ENCODE data around the gene MYB. TPM values are rescaled to one million over a fixed set of nuclear protein-coding genes. Genes with fewer than 3 reads are reported as not detected.

Gene MYB
- total RNA-seq, 1 donor from 2014 or later: 1.3 TPM

DNA sequence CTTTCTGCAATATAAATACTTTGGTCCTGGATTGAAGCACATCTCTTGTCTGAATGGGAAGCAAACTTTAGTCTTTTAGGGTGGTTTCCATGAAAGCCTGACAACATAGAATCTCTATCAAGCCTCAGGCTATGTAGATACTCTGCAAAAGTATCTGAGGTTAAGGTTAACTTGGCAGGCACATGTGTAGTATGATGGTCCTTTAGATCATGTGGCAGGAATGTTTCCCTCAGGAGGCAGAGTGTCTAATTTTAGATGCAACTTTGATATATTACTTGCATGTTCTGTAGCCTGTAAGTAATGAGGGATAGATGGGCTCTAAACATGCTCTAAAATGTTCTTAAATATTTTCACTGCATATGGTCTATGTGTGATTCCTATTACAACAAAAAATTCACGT, 8.2 kb downstream of the MYB start:
- DNase-seq: no peak

GRCh38 chr6:135191508-135192255, 10.6 kb downstream of the MYB start:
- no peak for DNase-seq

- DNase-seq: no peak
Measured at GRCh38 chr6:135192256-135193174, 11.4 kb downstream of the MYB start.

DNA sequence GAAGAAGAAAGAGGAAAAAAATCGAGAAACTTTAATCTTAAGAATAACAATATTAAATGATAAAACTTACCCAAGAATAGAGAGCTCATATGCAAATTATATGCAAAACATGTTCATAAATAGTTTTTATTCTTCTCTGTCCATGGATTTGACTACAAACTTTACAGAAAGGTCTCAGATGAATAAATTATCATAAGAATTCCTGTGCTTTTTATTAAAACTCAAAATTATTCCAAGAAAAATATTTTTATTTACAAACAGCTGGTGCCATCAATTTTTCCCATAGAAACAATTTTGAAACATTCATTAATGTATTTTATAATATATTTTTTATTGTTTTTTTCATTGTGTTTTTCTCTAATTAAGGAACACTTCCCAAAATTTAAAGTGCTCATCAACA, 12.1 kb downstream of the MYB start:
- no peak for DNase-seq

- no peak for DNase-seq
Measured at GRCh38 chr6:135195041-135195440, 13.9 kb downstream of the MYB start.

DNA sequence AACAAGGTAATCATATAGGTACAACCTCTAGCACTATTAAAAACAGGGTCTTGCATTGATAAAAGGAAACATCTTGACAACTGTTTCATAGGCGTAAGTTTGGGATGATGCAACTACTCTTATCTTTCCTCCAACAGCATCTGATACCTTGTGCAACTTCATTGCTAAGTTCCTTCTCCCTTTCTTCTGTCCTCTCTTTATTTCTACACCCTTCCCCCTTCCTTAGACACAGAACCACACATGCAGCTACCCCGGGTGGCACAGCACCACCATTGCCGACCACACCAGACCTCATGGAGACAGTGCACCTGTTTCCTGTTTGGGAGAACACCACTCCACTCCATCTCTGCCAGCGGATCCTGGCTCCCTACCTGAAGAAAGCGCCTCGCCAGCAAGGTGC, 14.4 kb downstream of the MYB start:
- DNase-seq: no peak

- DNase-seq: no peak
Measured at GRCh38 chr6:135196739-135197510, 15.8 kb downstream of the MYB start.

DNA sequence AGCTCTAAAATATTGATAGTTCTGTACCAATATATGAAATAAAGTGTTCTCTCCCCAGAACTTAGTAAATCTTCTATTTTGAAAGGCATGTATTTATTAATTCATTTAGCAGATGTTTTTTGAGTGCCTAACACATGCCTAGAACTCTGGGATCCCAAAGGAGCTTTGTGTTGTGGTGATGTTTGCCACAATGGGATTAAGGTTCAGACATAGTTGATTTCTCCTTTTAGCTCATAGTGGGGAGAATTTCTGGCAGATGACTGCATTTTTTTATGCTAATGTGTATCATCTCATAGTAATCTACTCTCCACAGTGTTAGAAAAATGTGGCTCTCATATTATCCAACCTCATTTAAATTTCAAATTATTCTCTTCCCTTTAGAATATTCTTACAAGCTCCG, 21.7 kb downstream of the MYB start:
- DNase-seq: no peak

DNA sequence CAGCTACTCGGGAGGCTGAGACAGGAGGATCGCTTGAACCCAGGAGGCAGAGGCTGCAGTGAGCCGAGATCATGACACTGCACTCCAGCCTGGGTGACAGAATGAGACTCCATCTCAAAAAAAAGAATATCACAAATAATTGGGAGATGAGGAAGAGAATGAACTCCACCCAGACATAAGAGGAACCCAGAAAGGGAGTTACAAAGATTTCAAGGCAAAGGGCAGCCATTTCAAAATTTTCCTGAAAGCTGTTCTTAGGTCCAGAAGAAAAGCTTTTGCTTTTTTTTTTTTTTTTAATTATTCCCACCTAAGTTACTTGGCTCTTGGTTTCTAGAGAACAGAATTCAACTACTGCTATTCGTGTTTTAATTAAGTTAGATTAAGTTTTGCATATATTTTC, 23.8 kb downstream of the MYB start:
- DNase-seq: no peak

DNA sequence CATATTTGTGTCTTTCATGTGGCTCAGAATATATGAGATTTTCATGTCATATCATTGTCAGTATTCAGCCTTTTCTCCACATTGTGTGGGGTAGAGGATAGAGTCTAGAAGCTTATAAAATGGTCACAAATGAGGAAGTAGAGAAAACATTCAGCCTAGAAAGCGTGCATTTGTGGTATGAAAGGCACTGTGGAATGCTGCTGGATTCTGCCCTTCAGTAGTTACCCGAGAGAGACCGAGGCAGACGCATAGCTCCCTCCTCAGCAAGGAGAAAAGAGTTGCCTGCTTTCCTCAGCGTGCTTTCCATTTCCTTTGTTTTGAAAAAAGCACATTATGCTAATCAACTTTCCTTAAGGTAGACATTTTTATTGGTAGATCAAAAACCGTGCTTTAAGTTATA, 28.7 kb downstream of the MYB start:
- DNase-seq: no peak

DNA sequence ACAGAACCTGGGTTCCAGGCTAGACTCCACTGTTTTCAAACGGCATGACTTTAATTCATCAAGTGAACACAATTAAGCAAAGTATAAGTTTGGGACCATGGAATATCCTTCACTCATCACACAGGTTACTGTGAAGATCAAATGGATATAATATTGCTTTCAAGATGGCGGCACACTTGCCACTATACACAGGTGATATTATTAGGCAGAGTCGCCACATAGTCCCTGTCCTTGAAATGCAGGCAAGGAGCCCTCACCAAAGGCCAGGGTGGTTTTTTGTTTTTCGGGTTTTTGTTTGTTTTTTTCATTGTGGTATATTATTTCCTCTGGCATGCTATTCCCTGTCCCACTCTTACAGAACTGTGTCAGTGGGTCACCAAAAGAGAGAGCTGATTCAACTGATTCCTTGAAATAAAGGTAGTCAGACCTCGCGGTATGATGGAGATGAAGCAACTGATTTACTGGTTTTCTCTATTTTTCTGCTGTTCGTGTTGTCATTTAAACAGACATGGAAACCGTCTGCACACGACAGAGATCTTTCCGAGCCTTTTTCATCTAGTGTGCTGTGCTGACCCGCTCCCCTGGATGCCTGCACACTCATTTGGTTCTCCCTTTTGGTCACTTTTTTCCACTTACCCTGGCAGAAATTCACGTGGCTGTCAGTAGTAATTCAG, 29.7 kb downstream of the MYB start:
- no peak for DNase-seq

DNA sequence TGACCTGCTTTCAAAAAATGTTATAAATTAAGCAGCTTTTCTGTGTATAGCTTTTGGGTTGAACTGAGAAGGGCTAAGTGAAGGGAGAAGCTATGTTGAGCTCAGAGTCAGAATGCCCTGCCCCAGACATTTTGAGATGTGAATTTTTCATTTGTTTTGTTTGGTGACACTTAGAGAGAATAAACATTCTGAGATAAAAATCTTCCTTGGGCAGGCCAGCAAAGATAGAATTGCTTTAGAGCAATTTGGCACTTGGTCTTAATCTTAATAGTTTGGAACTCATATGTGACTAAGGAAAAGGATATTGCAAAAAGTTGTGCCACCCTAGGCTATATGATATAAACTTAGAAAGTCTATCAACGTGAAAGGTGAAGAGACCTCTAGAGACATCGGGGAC, 30.2 kb downstream of the MYB start:
- DNase-seq: no peak

GRCh38 chr6:135212020-135212806, 31.1 kb downstream of the MYB start:
- DNase-seq: peak; percentile 13

DNA sequence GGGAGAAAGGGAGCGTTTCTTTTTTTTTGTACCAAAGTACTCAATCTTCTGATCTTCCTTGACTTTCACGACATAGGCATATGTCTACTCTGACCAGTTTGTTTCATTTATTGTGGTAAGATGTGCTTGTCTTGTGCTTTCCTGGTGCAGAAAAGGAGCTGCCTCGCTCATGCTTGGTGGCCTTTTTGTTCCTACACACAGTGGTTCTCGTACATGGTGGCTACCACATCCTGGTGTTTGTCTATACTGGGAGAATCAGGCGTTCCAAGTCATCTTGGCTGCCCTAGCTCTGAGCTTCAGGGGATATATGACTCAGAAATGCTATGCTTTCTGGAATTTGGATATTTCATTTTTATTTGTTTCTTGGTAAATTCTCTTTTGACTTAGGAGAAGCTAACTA, 31.8 kb downstream of the MYB start:
- no peak for DNase-seq

- DNase-seq: no peak
Measured at GRCh38 chr6:135213616-135214015, 32.5 kb downstream of the MYB start.

GRCh38 chr6:135215160-135215559, 34.1 kb downstream of the MYB start:
- no peak for DNase-seq

DNA sequence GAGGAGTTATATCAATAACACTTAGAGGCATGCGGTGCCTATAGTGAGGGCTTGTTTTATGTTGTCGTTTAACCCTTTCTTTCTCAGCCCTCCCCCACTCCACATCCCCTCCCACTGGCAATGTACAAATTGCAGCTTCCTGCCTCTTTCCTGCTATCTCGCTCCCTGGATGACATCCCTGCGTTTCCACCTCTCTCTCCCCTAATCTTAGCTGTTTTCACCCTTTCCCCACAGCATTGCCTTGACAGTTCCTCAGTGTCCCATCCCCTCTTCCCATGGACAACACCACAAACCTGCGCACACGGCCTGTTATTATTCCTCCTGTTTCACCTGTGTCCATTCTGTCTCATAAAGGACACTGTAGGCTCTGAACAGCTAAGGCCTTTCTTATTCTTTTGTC, 34.5 kb downstream of the MYB start:
- DNase-seq: no peak

DNA sequence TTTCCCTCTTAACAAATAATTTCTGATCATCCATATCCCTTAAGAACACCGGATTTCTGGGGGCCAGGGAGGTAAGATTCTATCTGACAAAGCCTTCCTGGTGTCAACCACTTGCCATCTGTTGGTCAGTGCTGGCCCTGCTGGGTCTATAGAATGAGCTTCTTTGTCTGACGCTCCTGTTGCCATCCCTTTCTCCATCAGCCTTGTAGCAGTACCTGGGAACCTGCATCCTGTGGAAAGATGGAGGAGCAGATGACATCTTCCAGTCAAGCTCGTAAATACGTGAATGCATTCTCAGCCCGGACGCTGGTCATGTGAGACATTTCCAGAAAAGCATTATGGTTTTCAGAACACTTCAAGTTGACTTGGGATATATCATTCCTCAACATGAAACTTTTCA, 36.6 kb downstream of the MYB start:
- no peak for DNase-seq

DNA sequence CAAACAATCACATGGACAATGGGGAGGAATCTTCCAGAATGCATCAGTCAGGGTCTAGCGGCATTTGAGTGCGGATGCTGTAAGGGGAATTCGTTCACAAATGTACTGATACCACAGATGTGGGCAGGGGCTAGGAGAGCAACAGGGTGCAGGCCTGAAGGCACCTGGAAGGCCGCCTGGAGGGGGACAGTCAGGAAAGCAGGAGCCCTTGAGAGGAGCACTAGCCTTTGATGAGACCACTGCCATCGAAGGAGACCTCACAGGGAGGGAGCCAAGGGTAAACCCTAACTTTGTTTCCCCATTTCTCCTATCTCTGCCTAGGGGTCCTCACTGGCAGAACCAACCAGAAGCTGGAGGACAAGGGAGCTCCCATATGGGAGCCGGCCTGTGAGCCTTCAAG, 38.2 kb downstream of the MYB start:
- no peak for DNase-seq

- no peak for DNase-seq
Measured at GRCh38 chr6:135221042-135221441, 39.9 kb downstream of the MYB start.

DNA sequence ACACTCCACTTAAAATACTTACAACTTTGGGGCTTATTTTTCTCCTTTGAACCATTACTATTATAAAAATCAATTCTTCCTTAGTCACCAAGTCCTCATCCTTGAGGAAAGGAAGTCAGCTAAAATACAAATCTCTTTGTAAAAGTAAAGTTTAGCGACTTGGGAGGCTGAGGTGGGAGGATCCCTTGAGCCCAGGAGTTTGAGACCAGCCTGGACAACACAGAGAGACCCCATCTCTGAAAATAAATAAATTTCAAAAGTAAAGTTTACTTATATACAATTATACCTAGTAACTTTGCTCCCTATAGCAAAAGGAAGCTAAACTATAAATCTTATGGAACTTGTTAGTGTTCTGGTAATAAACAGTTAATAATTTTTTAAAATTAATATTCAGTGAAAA, 40.4 kb downstream of the MYB start:
- DNase-seq: no peak

GRCh38 chr6:135222623-135223022, 41.5 kb downstream of the MYB start:
- DNase-seq: no peak
